PFSK-1 (cell line): ENCODE measurements around the gene ALDH3A1.

Source experiments
- FOXP2 ChIP-seq: optimal IDR thresholded peaks from 2 replicates; pipeline ENCODE3; 2011; ENCODE audit warnings: borderline replicate concordance, control low read depth, inconsistent platforms; ENCODE audit not compliant: insufficient read depth; ENCODE audit errors: extremely low read length, extremely low read depth
- POLR2AphosphoS5 ChIP-seq: IDR thresholded peaks from 2 replicates; pipeline ENCODE4 v1.6.1; 2012; ENCODE audit warnings: low read depth, mild to moderate bottlenecking, control low read depth, low read length, moderate library complexity
- REST ChIP-seq, 2 experiments: IDR thresholded peaks; 2 replicates each; pipeline versions ENCODE4 v1.6.1 to v1.8.0; 2011 to 2012; ENCODE audit warnings: low read depth in 2 of 2, low read length in 2 of 2, control low read depth in 1 of 2, inconsistent platforms in 1 of 2, mild to moderate bottlenecking in 1 of 2, moderate library complexity in 1 of 2; ENCODE audit not compliant: insufficient read depth in 1 of 2
- SIN3A ChIP-seq: IDR thresholded peaks from 2 replicates; pipeline ENCODE4 v1.6.1; 2012; ENCODE audit warnings: mild to moderate bottlenecking, low read length, moderate library complexity, borderline replicate concordance; ENCODE audit not compliant: insufficient read depth
- TAF1 ChIP-seq: IDR thresholded peaks from 2 replicates; pipeline ENCODE4 v1.6.1; 2012; ENCODE audit warnings: low read length, control low read depth, borderline replicate concordance; ENCODE audit not compliant: insufficient read depth

ALDH3A1 gene

DNA sequence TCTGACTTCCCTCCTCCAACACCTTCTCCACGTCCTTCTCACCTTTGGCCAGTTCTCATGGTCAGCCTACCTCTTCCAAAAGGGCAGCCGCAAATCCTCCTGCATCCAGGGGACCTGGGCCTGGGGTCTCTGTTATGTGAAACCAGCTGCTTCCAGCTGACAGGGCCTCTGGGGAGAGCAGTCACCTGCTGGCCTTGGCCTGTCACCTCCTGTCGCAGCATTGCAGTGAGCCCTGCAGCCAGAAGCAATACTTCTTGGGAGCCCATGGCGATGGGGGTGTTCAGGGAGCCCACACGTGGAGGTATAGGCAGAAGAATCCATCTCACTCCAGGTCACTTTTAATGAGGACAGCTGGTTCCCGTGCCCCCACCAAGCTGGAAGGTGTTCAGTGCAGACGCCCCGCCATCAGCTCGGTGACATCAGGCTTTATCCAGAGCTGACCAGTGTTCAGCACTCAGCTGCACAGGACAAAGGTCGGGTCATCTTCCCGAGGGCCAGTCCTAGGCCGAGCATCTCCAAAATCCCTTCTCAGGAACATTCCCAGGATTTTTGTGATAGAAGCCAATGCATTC lies 30.0 kb downstream of the ALDH3A1 start:
- TF ChIP-seq REST (IDR thresholded peaks at IDR 0.05; ENCODE audit: insufficient read depth in 1 of 2, low read depth in 2 of 2, low read length in 2 of 2): no peak
- TF ChIP-seq SIN3A: no peak
- no peak for TF ChIP-seq TAF1
- no peak for TF ChIP-seq FOXP2
- TF ChIP-seq POLR2AphosphoS5: no peak

GRCh38 chr17:19717411-19717908 lies 30.6 kb downstream of the ALDH3A1 start:
- TF ChIP-seq TAF1 (no peak), REST (IDR thresholded peaks at IDR 0.05; ENCODE audit: insufficient read depth in 1 of 2, low read depth in 2 of 2, low read length in 2 of 2) (no peak), FOXP2 (no peak), POLR2AphosphoS5 (no peak), SIN3A (no peak)

DNA sequence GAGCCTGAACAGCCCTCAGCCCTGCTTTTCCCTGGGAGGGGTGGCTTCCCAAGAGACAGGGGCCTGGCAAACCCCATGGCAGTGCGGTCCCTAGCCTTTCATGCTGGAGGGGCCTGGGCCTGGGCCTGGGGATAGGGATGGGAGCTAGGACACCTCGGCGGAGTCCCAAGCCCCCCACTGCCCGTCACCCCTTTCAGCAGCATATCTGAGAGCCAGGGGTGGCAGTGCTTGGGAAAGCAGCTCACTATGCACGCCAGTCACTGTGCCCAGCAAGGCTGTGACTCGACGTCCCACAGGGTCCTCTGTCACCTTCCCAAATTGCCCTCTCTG lies 31.1 kb downstream of the ALDH3A1 start:
- no peak for TF ChIP-seq SIN3A
- no peak for TF ChIP-seq TAF1
- no peak for TF ChIP-seq REST (IDR thresholded peaks at IDR 0.05; ENCODE audit: insufficient read depth in 1 of 2, low read depth in 2 of 2, low read length in 2 of 2)
- TF ChIP-seq FOXP2: no peak
- no peak for TF ChIP-seq POLR2AphosphoS5

DNA sequence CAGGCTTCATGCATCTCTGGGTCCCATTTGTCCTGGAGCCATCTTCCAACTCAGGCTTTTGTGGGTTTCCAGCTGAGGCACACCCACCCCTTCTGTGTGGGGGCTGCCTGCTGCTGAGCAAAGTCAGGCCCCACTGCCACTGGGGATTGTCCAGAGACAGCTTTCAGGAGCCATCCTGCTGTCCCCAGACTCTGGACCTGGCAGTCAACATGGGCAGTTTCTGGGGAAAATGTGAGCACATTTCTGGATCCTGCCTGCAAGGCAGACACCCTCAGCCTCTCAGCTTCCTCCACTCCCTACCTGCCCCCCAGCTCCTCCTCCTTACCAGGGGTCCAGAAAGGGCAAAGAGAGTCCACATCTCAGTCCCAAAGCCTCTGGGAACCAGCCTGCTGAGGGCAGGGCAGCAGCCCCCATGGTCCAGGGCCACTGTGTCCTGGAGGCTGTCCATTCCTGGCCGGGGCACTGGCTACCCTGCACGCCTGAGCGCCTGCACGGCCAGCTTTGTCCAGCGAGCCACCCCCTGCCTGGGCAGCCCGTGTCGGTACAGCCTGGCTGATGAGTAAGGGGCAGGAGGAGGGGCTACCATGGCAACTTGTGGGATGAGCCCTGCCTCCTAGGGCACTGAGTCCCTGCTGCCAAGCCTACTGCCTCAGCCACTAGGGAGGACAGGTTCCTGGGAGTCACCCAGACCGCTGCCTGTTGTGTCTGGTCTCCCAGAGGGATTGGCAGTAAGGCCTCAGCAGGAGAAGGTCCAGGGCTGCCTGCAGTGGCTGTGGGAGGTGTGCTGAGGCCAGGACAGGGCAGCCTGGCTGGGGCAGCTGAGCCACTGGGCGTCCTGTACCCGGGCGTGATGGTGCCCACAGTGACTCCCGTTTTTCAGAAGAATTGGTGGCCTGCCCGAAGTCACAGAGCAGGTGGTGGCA lies 31.7 kb downstream of the ALDH3A1 start, which contains the start of gene SLC47A2:
Gene SLC47A2 (minus strand): TSS at position 477 of the 923 bp plus-strand sequence. CDS start 29 bp downstream, at position 448.
- no peak for TF ChIP-seq FOXP2
- TF ChIP-seq REST (IDR thresholded peaks at IDR 0.05; ENCODE audit: insufficient read depth in 1 of 2, low read depth in 2 of 2, low read length in 2 of 2): no peak
- no peak for TF ChIP-seq SIN3A
- TF ChIP-seq POLR2AphosphoS5: no peak
- no peak for TF ChIP-seq TAF1
